ENCODE measurements around the gene CCDC102A. TPM values are rescaled to one million over a fixed set of nuclear protein-coding genes. Genes with fewer than 3 reads are reported as not detected.

Gene CCDC102A
- total RNA-seq, 1 donor from 2014 or later, result 6.4 TPM

- Mint-ChIP-seq H3K36me3 (ENCODE audit: low read depth) (peaks cover 2% of the 10 kb centered on the region), H3K9me3 (peaks cover 9% of the 10 kb centered on the region), H3K27me3 (ENCODE audit: low read depth) (peaks cover 2% of the 10 kb centered on the region), H3K4me3 (no peak overlapping the region), H3K4me1 (no peaks in the 10 kb centered on the region), H3K27ac (ENCODE audit: unreplicated experiment) (no peak overlapping the region)
- DNase-seq (ENCODE audit: low read depth, low spot score), result no peak
- TF ChIP-seq, protein P1, sequence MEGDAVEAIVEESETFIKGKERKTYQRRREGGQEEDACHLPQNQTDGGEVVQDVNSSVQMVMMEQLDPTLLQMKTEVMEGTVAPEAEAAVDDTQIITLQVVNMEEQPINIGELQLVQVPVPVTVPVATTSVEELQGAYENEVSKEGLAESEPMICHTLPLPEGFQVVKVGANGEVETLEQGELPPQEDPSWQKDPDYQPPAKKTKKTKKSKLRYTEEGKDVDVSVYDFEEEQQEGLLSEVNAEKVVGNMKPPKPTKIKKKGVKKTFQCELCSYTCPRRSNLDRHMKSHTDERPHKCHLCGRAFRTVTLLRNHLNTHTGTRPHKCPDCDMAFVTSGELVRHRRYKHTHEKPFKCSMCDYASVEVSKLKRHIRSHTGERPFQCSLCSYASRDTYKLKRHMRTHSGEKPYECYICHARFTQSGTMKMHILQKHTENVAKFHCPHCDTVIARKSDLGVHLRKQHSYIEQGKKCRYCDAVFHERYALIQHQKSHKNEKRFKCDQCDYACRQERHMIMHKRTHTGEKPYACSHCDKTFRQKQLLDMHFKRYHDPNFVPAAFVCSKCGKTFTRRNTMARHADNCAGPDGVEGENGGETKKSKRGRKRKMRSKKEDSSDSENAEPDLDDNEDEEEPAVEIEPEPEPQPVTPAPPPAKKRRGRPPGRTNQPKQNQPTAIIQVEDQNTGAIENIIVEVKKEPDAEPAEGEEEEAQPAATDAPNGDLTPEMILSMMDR (conservative IDR thresholded peaks at IDR 0.05), result no peak
Observed at GRCh38 chr16:57568173-57568678, 31.9 kb upstream of the CCDC102A start.

- DNase-seq (ENCODE audit: low read depth, low spot score), result no peak
- Mint-ChIP-seq H3K36me3 (ENCODE audit: low read depth) (peaks cover 2% of the 10 kb centered on the region), H3K4me3 (no peak overlapping the region), H3K27me3 (ENCODE audit: low read depth) (peaks cover 2% of the 10 kb centered on the region), H3K27ac (ENCODE audit: unreplicated experiment) (no peak overlapping the region), H3K9me3 (peaks cover 9% of the 10 kb centered on the region), H3K4me1 (no peaks in the 10 kb centered on the region)
- TF ChIP-seq, protein P1 (conservative IDR thresholded peaks at IDR 0.05), result no peak
Observed at GRCh38 chr16:57567691-57568090, 31.3 kb upstream of the CCDC102A start.

- Mint-ChIP-seq H3K9me3 (peaks cover 9% of the 10 kb centered on the region), H3K4me1 (no peaks in the 10 kb centered on the region), H3K27me3 (ENCODE audit: low read depth) (peaks cover 2% of the 10 kb centered on the region), H3K36me3 (ENCODE audit: low read depth) (peaks cover 2% of the 10 kb centered on the region), H3K4me3 (no peak overlapping the region), H3K27ac (ENCODE audit: unreplicated experiment) (no peak overlapping the region)
- TF ChIP-seq, protein P1 (conservative IDR thresholded peaks at IDR 0.05), result no peak
- DNase-seq (ENCODE audit: low read depth, low spot score), result no peak
Observed at GRCh38 chr16:57566436-57566835, 30.1 kb upstream of the CCDC102A start.

GRCh38 chr16:57565461-57565860 is 29.1 kb upstream of the CCDC102A start:
- H3K27ac Mint-ChIP-seq (ENCODE audit: unreplicated experiment), result no peak overlapping the region
- peaks cover 2% of the 10 kb centered on the region for H3K27me3 Mint-ChIP-seq (ENCODE audit: low read depth)
- peaks cover 2% of the 10 kb centered on the region for H3K36me3 Mint-ChIP-seq (ENCODE audit: low read depth)
- no peaks in the 10 kb centered on the region for H3K4me1 Mint-ChIP-seq
- TF ChIP-seq, protein P1 (conservative IDR thresholded peaks at IDR 0.05), result no peak
- DNase-seq (ENCODE audit: low read depth, low spot score), result no peak
- peaks cover 14% of the 10 kb centered on the region for H3K9me3 Mint-ChIP-seq
- H3K4me3 Mint-ChIP-seq, result no peak overlapping the region

- H3K27ac Mint-ChIP-seq (ENCODE audit: unreplicated experiment), result no peak overlapping the region
- no peak overlapping the region for H3K4me3 Mint-ChIP-seq
- TF ChIP-seq, protein P1 (conservative IDR thresholded peaks at IDR 0.05), result no peak
- H3K36me3 Mint-ChIP-seq (ENCODE audit: low read depth), result peaks cover 5% of the 10 kb centered on the region
- H3K9me3 Mint-ChIP-seq, result peaks cover 15% of the 10 kb centered on the region
- peaks cover 7% of the 10 kb centered on the region for H3K27me3 Mint-ChIP-seq (ENCODE audit: low read depth)
- H3K4me1 Mint-ChIP-seq, result no peaks in the 10 kb centered on the region
- no peak for DNase-seq (ENCODE audit: low read depth, low spot score)
Observed at GRCh38 chr16:57564571-57565270, 28.4 kb upstream of the CCDC102A start.
